Nephron (organoid): ENCODE measurements around the gene RASA1.
"Not testable (repeated sequence)": the region's sequence is repeated elsewhere in the genome, so short reads cannot be mapped to it uniquely, and the experiment has no call there.

Source experiments
- H3K27ac Mint-ChIP-seq, 3 experiments: 2 replicates each; pipeline ENCODE4 v1.8.0; 2020; ENCODE audit warnings: mixed read lengths in 3 of 3, mild to moderate bottlenecking in 2 of 3, moderate library complexity in 1 of 3
- H3K27me3 Mint-ChIP-seq: 2 replicates; pipeline ENCODE4 v1.8.0; 2021; ENCODE audit warnings: low read depth, mild to moderate bottlenecking, moderate library complexity, mixed read lengths
- H3K36me3 Mint-ChIP-seq: 2 replicates; pipeline ENCODE4 v1.8.0; 2020; ENCODE audit warnings: low read depth, mixed read lengths
- H3K4me1 Mint-ChIP-seq: 2 replicates; pipeline ENCODE4 v1.8.0; 2020; ENCODE audit warnings: mixed read lengths
- H3K4me3 Mint-ChIP-seq, 3 experiments: 2 replicates each; pipeline ENCODE4 v1.8.0; 2020; ENCODE audit warnings: mild to moderate bottlenecking in 3 of 3, mixed read lengths in 3 of 3, moderate library complexity in 2 of 3
- H3K9me3 Mint-ChIP-seq: 2 replicates; pipeline ENCODE4 v1.8.0; 2020; ENCODE audit warnings: mixed read lengths
- CTCF ChIP-seq, 3 experiments: fragments of 200-600 bp; sonication (generic); IDR thresholded peaks; one replicate each; pipeline ENCODE4 v1.5.0; 2021; ENCODE audit warnings: antibody characterized with exemption in 3 of 3; ENCODE audit not compliant: unreplicated experiment in 3 of 3

The RASA1 gene

GRCh38 chr5:87300176-87300575 lies 32.5 kb downstream of the RASA1 start:
- Mint-ChIP-seq H3K27ac (no peak overlapping the region), H3K36me3 (peaks cover 33% of the 10 kb centered on the region), H3K27me3 (no peaks in the 10 kb centered on the region), H3K4me3 (no peak overlapping the region), H3K9me3 (peaks cover 7% of the 10 kb centered on the region), H3K4me1 (no peaks in the 10 kb centered on the region)
- no peak for TF ChIP-seq CTCF (IDR thresholded peaks at IDR 0.05; ENCODE audit: unreplicated experiment in 3 of 3)

- Mint-ChIP-seq H3K4me3 (no peak overlapping the region), H3K9me3 (peaks cover 7% of the 10 kb centered on the region), H3K36me3 (peaks cover 38% of the 10 kb centered on the region), H3K27ac (no peak overlapping the region), H3K4me1 (no peaks in the 10 kb centered on the region), H3K27me3 (no peaks in the 10 kb centered on the region)
- TF ChIP-seq CTCF (IDR thresholded peaks at IDR 0.05; ENCODE audit: unreplicated experiment in 3 of 3): no peak
Observed at GRCh38 chr5:87300744-87301143, 33.1 kb downstream of the RASA1 start.

DNA sequence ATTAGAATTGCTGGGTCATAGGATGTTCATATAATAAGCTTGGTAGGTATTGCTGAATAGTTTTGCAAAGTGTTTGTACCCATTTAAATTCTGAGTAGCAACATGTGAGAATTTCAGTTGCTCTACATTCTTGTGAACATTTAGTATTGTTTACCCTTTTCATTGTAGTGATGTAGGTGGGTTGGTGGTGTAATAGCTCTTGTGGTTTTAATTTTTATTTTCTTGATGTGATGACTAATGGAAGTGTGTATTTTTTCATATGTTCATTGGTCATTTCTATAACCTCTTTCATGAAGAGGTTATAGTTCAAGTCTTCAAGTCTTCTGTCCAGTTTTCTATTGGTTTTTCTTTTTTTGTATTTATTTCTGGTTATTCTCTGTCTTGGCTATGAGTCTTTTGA lies 34.4 kb downstream of the RASA1 start:
- Mint-ChIP-seq H3K27me3 (no peaks in the 10 kb centered on the region), H3K36me3 (peaks cover 42% of the 10 kb centered on the region), H3K9me3 (peaks cover 4% of the 10 kb centered on the region), H3K27ac (no peak overlapping the region), H3K4me3 (no peak overlapping the region), H3K4me1 (no peaks in the 10 kb centered on the region)
- no peak for TF ChIP-seq CTCF (IDR thresholded peaks at IDR 0.05; ENCODE audit: unreplicated experiment in 3 of 3)

- no peaks in the 10 kb centered on the region for H3K9me3 Mint-ChIP-seq
- no peak for TF ChIP-seq CTCF (IDR thresholded peaks at IDR 0.05; ENCODE audit: unreplicated experiment in 3 of 3)
- no peaks in the 10 kb centered on the region for H3K4me1 Mint-ChIP-seq
- no peaks in the 10 kb centered on the region for H3K27me3 Mint-ChIP-seq
- H3K36me3 Mint-ChIP-seq: peaks cover 42% of the 10 kb centered on the region
- H3K27ac Mint-ChIP-seq: no peak overlapping the region
- no peak overlapping the region for H3K4me3 Mint-ChIP-seq
Observed at GRCh38 chr5:87303324-87303723, 35.6 kb downstream of the RASA1 start.

- peaks cover 45% of the 10 kb centered on the region for H3K36me3 Mint-ChIP-seq
- H3K4me3 Mint-ChIP-seq, H3K27me3 Mint-ChIP-seq, H3K9me3 Mint-ChIP-seq, H3K27ac Mint-ChIP-seq, H3K4me1 Mint-ChIP-seq: not testable (repeated sequence)
Observed at GRCh38 chr5:87306090-87306489, 38.4 kb downstream of the RASA1 start.

GRCh38 chr5:87307796-87308423 lies 40.2 kb downstream of the RASA1 start:
- H3K9me3 Mint-ChIP-seq: no peaks in the 10 kb centered on the region

More at GRCh38 chr5:87307796-87308423, 40.2 kb downstream of the RASA1 start:
- Mint-ChIP-seq H3K27ac (no peak overlapping the region), H3K36me3 (peaks cover 45% of the 10 kb centered on the region), H3K4me1 (no peaks in the 10 kb centered on the region), H3K4me3 (no peak overlapping the region), H3K27me3 (no peaks in the 10 kb centered on the region)
- TF ChIP-seq CTCF (IDR thresholded peaks at IDR 0.05; ENCODE audit: unreplicated experiment in 3 of 3): no peak
